GM12801 (cell line): Measurements from ENCODE around the gene POU3F1.

Source experiments
- CTCF ChIP-seq: IDR thresholded peaks from one replicate; pipeline ENCODE4 v1.5.1; 2011; ENCODE audit warnings: control low read depth; ENCODE audit not compliant: insufficient read length; ENCODE audit errors: extremely low read depth

Gene POU3F1

GRCh38 chr1:38079019-38079418 lies 32.4 kb upstream of the POU3F1 start:
- TF ChIP-seq CTCF = no peak

GRCh38 chr1:38077523-38078147 lies 31.0 kb upstream of the POU3F1 start:
- no peak for TF ChIP-seq CTCF

- no peak for TF ChIP-seq CTCF
These were observed 29.9 kb upstream of the POU3F1 start for GRCh38 chr1:38076455-38076854.

GRCh38 chr1:38076038-38076437 lies 29.4 kb upstream of the POU3F1 start:
- no peak for TF ChIP-seq CTCF

DNA sequence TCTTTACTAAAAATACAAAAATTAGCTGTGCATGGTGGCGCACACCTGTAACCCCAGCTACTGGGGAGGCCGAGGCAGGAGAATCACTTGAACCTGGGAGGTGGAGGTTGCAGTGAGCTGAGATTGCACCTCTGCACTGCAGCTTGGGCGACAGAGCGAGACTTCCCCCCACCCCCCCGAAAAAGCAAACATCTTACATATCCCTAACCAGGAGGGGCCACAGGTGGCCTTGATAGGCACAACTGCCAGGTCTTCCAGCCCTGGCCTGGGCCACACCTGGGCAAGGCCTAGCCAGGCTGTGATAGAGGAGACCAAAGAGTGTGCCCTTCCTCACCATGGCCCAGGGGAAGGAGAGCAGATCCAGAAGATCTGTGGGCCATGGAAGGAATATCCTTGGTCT lies 28.6 kb upstream of the POU3F1 start:
- no peak for TF ChIP-seq CTCF

DNA sequence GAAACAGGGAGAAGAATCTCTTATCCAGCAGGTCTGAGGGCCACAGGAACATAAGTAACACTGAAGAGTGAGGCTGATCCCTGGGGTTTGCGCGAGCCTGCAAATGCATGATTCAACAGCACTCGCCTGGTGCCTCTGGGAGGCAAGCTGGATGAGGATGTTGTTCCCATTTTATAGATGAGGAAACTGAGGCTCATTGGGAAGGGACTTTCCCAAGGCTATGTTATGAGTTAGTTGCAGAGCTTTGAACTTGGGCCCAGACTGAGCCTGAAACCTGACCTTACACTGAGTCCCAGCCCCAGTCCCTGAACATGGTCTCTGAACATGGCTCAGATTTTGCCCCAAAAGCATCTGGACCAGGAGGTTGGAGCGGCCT lies 27.7 kb upstream of the POU3F1 start:
- TF ChIP-seq CTCF = no peak

DNA sequence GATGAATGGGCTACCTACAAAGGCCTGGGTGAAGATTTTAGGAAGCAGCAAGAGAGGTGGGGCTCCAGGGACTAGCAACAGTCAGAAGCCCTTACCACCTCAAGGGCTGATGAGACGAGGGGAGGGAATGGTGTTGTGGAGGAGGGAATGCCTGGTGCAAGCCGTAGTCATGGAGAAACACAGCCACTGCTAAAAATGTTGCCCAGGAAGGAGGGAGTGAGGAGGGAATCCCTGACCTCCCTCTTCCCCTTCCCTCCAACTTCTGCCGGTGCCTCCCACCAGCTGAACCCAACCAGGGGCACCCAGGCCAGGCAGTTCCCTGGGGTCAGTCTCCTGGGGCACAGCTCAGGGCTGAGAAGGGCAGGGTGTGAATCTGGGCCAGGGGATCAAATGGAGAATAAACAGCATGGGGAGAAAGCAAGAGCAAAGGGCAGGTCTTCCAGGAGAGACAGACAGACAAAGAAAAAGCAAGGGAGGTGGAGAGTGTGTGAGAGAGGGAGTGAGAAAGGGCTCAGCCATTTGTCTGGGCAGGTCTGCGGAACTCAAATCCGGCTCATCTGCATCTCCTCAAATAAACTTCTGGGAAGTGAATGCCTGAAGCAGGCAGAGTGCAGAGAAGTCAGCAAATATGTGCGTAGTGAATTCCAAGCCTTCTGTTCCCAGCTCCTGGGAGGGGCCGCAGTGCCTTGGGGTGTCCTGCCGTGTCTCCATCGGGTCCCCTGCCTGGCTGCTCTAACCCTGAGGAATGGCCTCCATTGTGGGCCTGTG lies 27.1 kb upstream of the POU3F1 start:
- TF ChIP-seq CTCF = no peak
